SK-N-SH (cell line): Measurements from ENCODE around the gene DECR2. TPM values are rescaled to one million over a fixed set of nuclear protein-coding genes. Genes with fewer than 3 reads are reported as not detected.

ENCODE experiments used
- CTCF ChIA-PET: fragments of 300-600, 350-600 bp; formaldehyde crosslinking; extraction: SDS; loops from one replicate; lab custom pipeline; 2021; lab: Yijun Ruan, JAX
- POLR2A ChIA-PET: fragments of 350-600 bp; sonication (Branson Sonifier 250); formaldehyde crosslinking; extraction: SDS; loops from one replicate; lab custom pipeline; 2020; ENCODE audit warnings: antibody characterized with exemption, inconsistent platforms; lab: Yijun Ruan, JAX
- DNase-seq: peaks from one replicate; pipeline ENCODE4 v3.0.0; 2012
- H2AFZ ChIP-seq: fragments of 200-600 bp; sonication (generic); 2 replicates; pipeline ENCODE4 v1.8.1; 2016; ENCODE audit warnings: antibody characterized with exemption, mild to moderate bottlenecking, low read depth
- H3F3A ChIP-seq: fragments of 200-600 bp; sonication (generic); replicated peaks from 2 replicates; pipeline ENCODE3; 2016; ENCODE audit warnings: antibody characterized with exemption, mild to moderate bottlenecking; ENCODE audit not compliant: insufficient read depth
- H3K27ac ChIP-seq, 2 experiments: fragments of 200-500 bp in 1 of 2; fragments of 200-600 bp in 1 of 2; sonication (Bioruptor generic) in 1 of 2; sonication (generic), shearing (Covaris generic) in 1 of 2; 2 replicates each; pipeline versions ENCODE4 v1.5.1 to v1.6.1; 2014 to 2016; ENCODE audit warnings: low read depth in 2 of 2, inconsistent platforms in 1 of 2, low read length in 1 of 2, mild to moderate bottlenecking in 1 of 2, mixed read lengths in 1 of 2
- H3K27me3 ChIP-seq: fragments of 200-600 bp; sonication (generic), shearing (Covaris generic); 2 replicates; pipeline ENCODE4 v1.6.1; 2016; ENCODE audit warnings: mixed run types; ENCODE audit not compliant: insufficient read depth
- H3K36me3 ChIP-seq, 2 experiments: fragments of 200-500 bp in 1 of 2; fragments of 200-600 bp in 1 of 2; sonication (Bioruptor generic) in 1 of 2; sonication (generic) in 1 of 2; replicated peaks in 1 of 2; 2 replicates each; pipeline versions ENCODE3 to v1.5.1; 2014 to 2016; ENCODE audit warnings: low read length in 1 of 2, mild to moderate bottlenecking in 1 of 2; ENCODE audit not compliant: insufficient read depth in 2 of 2, control insufficient read depth in 1 of 2
- H3K4me1 ChIP-seq, 2 experiments: fragments of 200-500 bp in 1 of 2; fragments of 200-600 bp in 1 of 2; sonication (Bioruptor generic) in 1 of 2; sonication (generic), shearing (Covaris generic) in 1 of 2; 2 replicates each; pipeline versions ENCODE4 v1.5.1 to v1.6.1; 2014 to 2016; ENCODE audit warnings: low read depth in 1 of 2, low read length in 1 of 2, mixed run types in 1 of 2; ENCODE audit not compliant: insufficient read depth in 2 of 2, control insufficient read depth in 1 of 2
- H3K4me2 ChIP-seq: fragments of 200-600 bp; sonication (generic), shearing (Covaris generic); 2 replicates; pipeline ENCODE4 v1.6.1; 2017; ENCODE audit warnings: mixed run types
- H3K4me3 ChIP-seq, 2 experiments: fragments of 200-500 bp in 1 of 2; fragments of 200-600 bp in 1 of 2; sonication (Bioruptor generic) in 1 of 2; sonication (generic), shearing (Covaris generic) in 1 of 2; 2 replicates each; pipeline versions ENCODE4 v1.5.1 to v1.8.1; 2014 to 2016; ENCODE audit warnings: low read depth in 2 of 2, inconsistent platforms in 1 of 2, low read length in 1 of 2, mild to moderate bottlenecking in 1 of 2, mixed read lengths in 1 of 2, moderate library complexity in 1 of 2
- H3K79me2 ChIP-seq: fragments of 200-600 bp; sonication (generic); 2 replicates; pipeline ENCODE4 v1.8.1; 2017; ENCODE audit warnings: mild to moderate bottlenecking; ENCODE audit not compliant: insufficient read depth
- H3K9ac ChIP-seq: fragments of 200-600 bp; sonication (generic); 2 replicates; pipeline ENCODE4 v1.6.1; 2017; ENCODE audit warnings: mixed run types
- H3K9me2 ChIP-seq: fragments of 200-600 bp; sonication (generic); 2 replicates; pipeline ENCODE4 v1.6.1; 2017; ENCODE audit warnings: mixed run types
- H3K9me3 ChIP-seq: fragments of 200-600 bp; sonication (generic); 2 replicates; pipeline ENCODE4 v1.6.1; 2017; ENCODE audit warnings: mixed run types, mild to moderate bottlenecking, moderate library complexity
- H4K20me1 ChIP-seq: fragments of 200-600 bp; sonication (generic); 2 replicates; pipeline ENCODE4 v1.6.1; 2017; ENCODE audit warnings: mild to moderate bottlenecking, mixed run types; ENCODE audit not compliant: insufficient read depth
- ELF1 ChIP-seq: IDR thresholded peaks from 2 replicates; pipeline ENCODE4 v1.4.0; 2012
- EP300 ChIP-seq, 2 experiments: IDR thresholded peaks; 2 replicates each; pipeline versions ENCODE4 v1.4.0 to v1.6.1; 2012; ENCODE audit warnings: borderline replicate concordance in 1 of 2, low read depth in 1 of 2, low read length in 1 of 2
- FOSL2 ChIP-seq: IDR thresholded peaks from 2 replicates; pipeline ENCODE4 v1.4.0; 2012; ENCODE audit warnings: low read depth, mild to moderate bottlenecking, moderate library complexity, borderline replicate concordance
- FOXJ3 ChIP-seq: sonication (generic); formaldehyde crosslinking; IDR thresholded peaks from 2 replicates; pipeline ENCODE4 v1.5.1; 2020; ENCODE audit warnings: mild to moderate bottlenecking, missing genetic modification reagents
- FOXM1 ChIP-seq: IDR thresholded peaks from 2 replicates; pipeline ENCODE4 v1.4.0; 2012; ENCODE audit warnings: low read depth, mild to moderate bottlenecking
- GABPA ChIP-seq: IDR thresholded peaks from 2 replicates; pipeline ENCODE4 v1.4.0; 2012; ENCODE audit warnings: low read depth, mild to moderate bottlenecking
- GATA2 ChIP-seq: sonication (generic); formaldehyde crosslinking; IDR thresholded peaks from 2 replicates; pipeline ENCODE4 v1.5.0; 2020; ENCODE audit warnings: mild to moderate bottlenecking, missing genetic modification reagents
- MAX ChIP-seq: IDR thresholded peaks from 2 replicates; pipeline ENCODE4 v1.4.0; 2012; ENCODE audit warnings: low read depth
- MEF2A ChIP-seq: IDR thresholded peaks from 2 replicates; pipeline ENCODE4 v1.4.0; 2012; ENCODE audit warnings: low read depth, borderline replicate concordance
- MXI1 ChIP-seq: IDR thresholded peaks from 2 replicates; pipeline ENCODE4 v1.6.1; 2012; ENCODE audit warnings: mild to moderate bottlenecking, low read depth, low read length, improper control_type of control experiment
- NFIC ChIP-seq: IDR thresholded peaks from 2 replicates; pipeline ENCODE4 v1.4.0; 2012; ENCODE audit warnings: borderline replicate concordance
- NRF1 ChIP-seq: IDR thresholded peaks from 2 replicates; pipeline ENCODE4 v1.6.1; 2012; ENCODE audit warnings: low read depth, mild to moderate bottlenecking, low read length
- POLR2AphosphoS5 ChIP-seq: IDR thresholded peaks from 2 replicates; pipeline ENCODE4 v1.6.1; 2012; ENCODE audit warnings: low read depth, low read length
- REST ChIP-seq: IDR thresholded peaks from 2 replicates; pipeline ENCODE4 v1.6.1; 2012; ENCODE audit warnings: mild to moderate bottlenecking, low read depth, low read length, moderate library complexity
- RFX5 ChIP-seq: IDR thresholded peaks from 2 replicates; pipeline ENCODE4 v1.6.1; 2012; ENCODE audit warnings: mild to moderate bottlenecking, improper control_type of control experiment, low read length
- SIN3A ChIP-seq: IDR thresholded peaks from 2 replicates; pipeline ENCODE4 v1.6.1; 2012; ENCODE audit warnings: low read depth, mild to moderate bottlenecking, low read length, moderate library complexity, borderline replicate concordance
- SMC3 ChIP-seq: IDR thresholded peaks from 2 replicates; pipeline ENCODE4 v1.6.1; 2012; ENCODE audit warnings: low read depth, low read length, improper control_type of control experiment
- TCF12 ChIP-seq: IDR thresholded peaks from 2 replicates; pipeline ENCODE4 v1.4.0; 2012
- USF2 ChIP-seq: fragments of 150-350 bp; IDR thresholded peaks from 2 replicates; pipeline ENCODE4 v1.6.1; 2017; ENCODE audit warnings: antibody characterized with exemption, low read length, low read depth, borderline replicate concordance
- WGBS: methylation state at CpG from one replicate; pipeline ENCODE4 v1.1.6; 2017; ENCODE audit warnings: low lambda C conversion rate; 5-methylcytosine and 5-hydroxymethylcytosine counted together
- polyA plus RNA-seq, 3 experiments: library from polyadenylated mRNA; depleted of rRNA; stranded (reverse); fragments of >200 nt; gene quantifications; 2 replicates each; pipeline ENCODE4 v1.2.3, GENCODE V29; 2012

The DECR2 gene
- polyA plus RNA-seq, 1 of the 3 experiments (the other 2 are of a cell fraction), result 53.0 TPM

GRCh38 chr16:373848-374615, 27.7 kb upstream of the DECR2 start:
- no peak for TF ChIP-seq FOXM1
- TF ChIP-seq RFX5, result no peak
- TF ChIP-seq GATA2 (CRISPR knock-in tag), result no peak
- TF ChIP-seq NRF1, result no peak
- TF ChIP-seq POLR2AphosphoS5, result no peak
- no peak for TF ChIP-seq SMC3
- TF ChIP-seq USF2, result no peak
- TF ChIP-seq MEF2A, result no peak
- no peak for TF ChIP-seq TCF12
- TF ChIP-seq GABPA, result no peak
- TF ChIP-seq NFIC, result no peak
- TF ChIP-seq FOSL2, result no peak
- no peak for TF ChIP-seq SIN3A
- TF ChIP-seq MXI1, result no peak
- no peak for TF ChIP-seq ELF1
- TF ChIP-seq FOXJ3 (CRISPR knock-in tag), result no peak
- POLR2A ChIA-PET, result no interaction called here
- no peaks in the 10 kb centered on the region for H3K27me3 ChIP-seq

GRCh38 chr16:374616-374926, 27.1 kb upstream of the DECR2 start:
- Histone ChIP-seq H3K9me3 (no peaks in the 10 kb centered on the region), H3K4me1 (peaks cover 3 to 19% of the 10 kb centered on the region in 2 experiments; a peak in 2 of 4 replicates), H4K20me1 (peaks cover 11% of the 10 kb centered on the region), H3F3A (peaks cover 5% of the 10 kb centered on the region), H3K79me2 (peaks cover 11% of the 10 kb centered on the region), H3K27me3 (no peaks in the 10 kb centered on the region), H3K36me3 (peaks cover 0 to 55% of the 10 kb centered on the region in 2 experiments), H3K4me3 (no peak overlapping the region), H3K27ac (no peak overlapping the region), H2AFZ (no peak overlapping the region), H3K9ac (no peak overlapping the region), H3K4me2 (no peak overlapping the region), H3K9me2 (no peaks in the 10 kb centered on the region)
- DNase-seq, result no peak
- TF ChIP-seq EP300 (IDR thresholded peaks at IDR 0.05; ENCODE audit: borderline replicate concordance in 1 of 2, low read depth in 1 of 2, low read length in 1 of 2) (no peak), GATA2 (CRISPR knock-in tag) (no peak), MAX (no peak), REST (no peak)
- POLR2A ChIA-PET, result no interaction called here
- 60% methylated on average over 1 of the region's 9 CpGs for WGBS
- CTCF ChIA-PET, result interaction anchor here (1.7 kb wide), 1 partner anchor 12 kb away, joined by 9 read pairs; no protein-coding TSS in a partner anchor

More at GRCh38 chr16:373848-374615, 27.7 kb upstream of the DECR2 start:
- Histone ChIP-seq H4K20me1 (peaks cover 6% of the 10 kb centered on the region), H3K36me3 (peaks cover 0 to 56% of the 10 kb centered on the region in 2 experiments), H3K4me1 (peaks cover 8 to 20% of the 10 kb centered on the region in 2 experiments; a peak in 2 of 4 replicates), H3F3A (peaks cover 5% of the 10 kb centered on the region), H3K4me3 (no peak overlapping the region), H3K4me2 (no peak overlapping the region), H3K9ac (no peak overlapping the region), H2AFZ (no peak overlapping the region), H3K9me2 (no peaks in the 10 kb centered on the region), H3K79me2 (peaks cover 6% of the 10 kb centered on the region), H3K9me3 (no peaks in the 10 kb centered on the region), H3K27ac (no peak overlapping the region)
- WGBS, result 93% methylated on average over 13 of the region's 44 CpGs
- no peak for DNase-seq
- CTCF ChIA-PET, result interaction anchor here (1.7 kb wide), 1 partner anchor 11 kb away, joined by 9 read pairs; no protein-coding TSS in a partner anchor
